ENCODE data around the gene TTLL8. TPM values are rescaled to one million over a fixed set of nuclear protein-coding genes. Genes with fewer than 3 reads are reported as not detected.

The TTLL8 gene
- total RNA-seq, 1 experiment from 2014 or later, result not detected

DNA sequence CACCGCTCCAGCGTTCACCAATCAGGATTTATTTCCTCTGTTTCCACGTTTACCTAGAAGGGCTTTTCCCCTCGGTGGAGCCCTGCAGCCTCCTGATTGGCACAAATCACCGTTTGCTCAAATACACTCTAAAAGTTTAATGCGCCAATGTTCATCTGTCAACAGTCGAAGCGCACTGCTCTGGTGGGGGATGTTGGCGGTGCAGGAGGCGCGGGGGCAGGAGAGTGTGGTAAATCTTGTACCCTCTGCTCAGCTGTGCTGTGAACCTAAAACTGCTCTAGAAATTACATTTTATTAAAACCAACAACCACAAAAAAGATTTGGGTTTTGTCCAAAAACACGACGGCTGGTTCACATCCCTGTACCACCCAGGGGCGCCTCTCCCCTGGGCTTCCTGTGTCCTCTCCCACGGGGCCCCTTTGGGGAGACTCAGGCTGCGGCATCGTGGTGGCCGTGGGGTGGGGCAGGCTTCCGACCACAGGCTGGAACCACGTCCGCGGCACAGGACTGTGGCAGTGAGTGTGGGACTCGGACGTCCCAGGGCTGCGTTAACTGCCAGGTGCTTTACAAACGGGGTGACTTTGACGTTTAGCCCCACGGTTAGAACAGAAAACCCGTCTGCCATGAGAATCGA lies 13.5 kb downstream of the TTLL8 start:
- Histone ChIP-seq H3K27me3 (ENCODE audit: insufficient read depth, low read length) (no peaks in the 10 kb centered on the region), H3K36me3 (ENCODE audit: control insufficient read depth in 1 of 2, insufficient read depth in 2 of 2, low read length in 2 of 2) (no peaks in the 10 kb centered on the region), H3K4me1 (ENCODE audit: control insufficient read depth in 1 of 2, insufficient read depth in 2 of 2, low read length in 2 of 2) (no peaks in the 10 kb centered on the region), H3K9me2 (ENCODE audit: insufficient read depth) (no peaks in the 10 kb centered on the region), H4K20me1 (ENCODE audit: insufficient read depth) (no peaks in the 10 kb centered on the region), H3K9me3 (ENCODE audit: control insufficient read depth in 1 of 2, insufficient read depth in 1 of 2, low read depth in 1 of 2, low read length in 2 of 2) (peaks cover 0 to 4% of the 10 kb centered on the region in 2 experiments; a peak in 1 of 4 replicates), H3K9ac (ENCODE audit: low read length) (no peak overlapping the region), H2AFZ (ENCODE audit: low read depth, low read length, poor library complexity, severe bottlenecking) (no peak overlapping the region), H3K79me2 (ENCODE audit: insufficient read depth, low read length) (no peaks in the 10 kb centered on the region), H3K4me3 (replicated peaks in 1 of 2; ENCODE audit: low read depth in 1 of 2, low read length in 2 of 2) (no peak overlapping the region), H3K27ac (ENCODE audit: low read depth, low read length) (no peak overlapping the region), H3K4me2 (ENCODE audit: low read length) (no peak overlapping the region)
- no peak for TF ChIP-seq EGR1 (IDR thresholded peaks at IDR 0.05; ENCODE audit: low read depth)
- no peak for TF ChIP-seq ZBTB33 (IDR thresholded peaks at IDR 0.05; ENCODE audit: extremely low read depth, insufficient replicate concordance, low read length)
- TF ChIP-seq ZFX (IDR thresholded peaks at IDR 0.05), result no peak
- no peak for TF ChIP-seq YY1 (IDR thresholded peaks at IDR 0.05; ENCODE audit: extremely low read depth, insufficient replicate concordance, low read depth, low read length)
- TF ChIP-seq SIN3A (IDR thresholded peaks at IDR 0.05; ENCODE audit: low read depth), result no peak
- TF ChIP-seq, protein P1, sequence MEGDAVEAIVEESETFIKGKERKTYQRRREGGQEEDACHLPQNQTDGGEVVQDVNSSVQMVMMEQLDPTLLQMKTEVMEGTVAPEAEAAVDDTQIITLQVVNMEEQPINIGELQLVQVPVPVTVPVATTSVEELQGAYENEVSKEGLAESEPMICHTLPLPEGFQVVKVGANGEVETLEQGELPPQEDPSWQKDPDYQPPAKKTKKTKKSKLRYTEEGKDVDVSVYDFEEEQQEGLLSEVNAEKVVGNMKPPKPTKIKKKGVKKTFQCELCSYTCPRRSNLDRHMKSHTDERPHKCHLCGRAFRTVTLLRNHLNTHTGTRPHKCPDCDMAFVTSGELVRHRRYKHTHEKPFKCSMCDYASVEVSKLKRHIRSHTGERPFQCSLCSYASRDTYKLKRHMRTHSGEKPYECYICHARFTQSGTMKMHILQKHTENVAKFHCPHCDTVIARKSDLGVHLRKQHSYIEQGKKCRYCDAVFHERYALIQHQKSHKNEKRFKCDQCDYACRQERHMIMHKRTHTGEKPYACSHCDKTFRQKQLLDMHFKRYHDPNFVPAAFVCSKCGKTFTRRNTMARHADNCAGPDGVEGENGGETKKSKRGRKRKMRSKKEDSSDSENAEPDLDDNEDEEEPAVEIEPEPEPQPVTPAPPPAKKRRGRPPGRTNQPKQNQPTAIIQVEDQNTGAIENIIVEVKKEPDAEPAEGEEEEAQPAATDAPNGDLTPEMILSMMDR (IDR thresholded peaks at IDR 0.05 in 2 of 3, conservative IDR thresholded peaks at IDR 0.05 in 1 of 3; ENCODE audit: borderline replicate concordance in 1 of 3, insufficient read depth in 1 of 3, low read depth in 2 of 3, low read length in 2 of 3), result no peak
- no peak for TF ChIP-seq EZH2 (IDR thresholded peaks at IDR 0.05)
- ChIA-PET POLR2A (no interaction called here), RAD21 (ENCODE audit: low non-redundant PET in 1 of 2, low total read pairs in 2 of 2, uncharacterized antibody in 2 of 2, unreplicated experiment in 2 of 2) (no interaction called here), CTCF (no interaction called here)
- intact Hi-C loops (cut with micrococcal nuclease), result no loop called here
- DNase-seq (ENCODE audit: low read depth, low spot score), result no peak
- no peak for ATAC-seq
- no TSS peak for BruUV-seq (replicated peaks)

Measured in HCT116 (cell line).